Liver (tissue), 9 donors: ENCODE results near the gene CEBPG. TPM values are rescaled to one million over a fixed set of nuclear protein-coding genes. Genes with fewer than 3 reads are reported as not detected.
A peak's percentile ranks its signal among the peaks of the same experiment; 100 is the strongest.

Experiments used
- DNase-seq: peaks from one replicate; pipeline ENCODE4 v3.0.0-alpha.2; 2017; ENCODE audit warnings: low spot score
- H3K27ac ChIP-seq, 2 donors: one replicate each; pipeline ENCODE4 v1.7.0; 2013; ENCODE audit warnings: inconsistent platforms in 2 of 2, low read length in 2 of 2, control low read depth in 1 of 2, low read depth in 1 of 2, mild to moderate bottlenecking in 1 of 2
- H3K27me3 ChIP-seq, 4 donors: one replicate each; pipeline versions ENCODE4 v1.6.1 to v1.7.0; 2013; ENCODE audit warnings: low read length in 3 of 4, inconsistent platforms in 1 of 4, mild to moderate bottlenecking in 1 of 4, moderate library complexity in 1 of 4; ENCODE audit not compliant: control insufficient read depth in 4 of 4, insufficient read depth in 4 of 4
- H3K36me3 ChIP-seq, 4 donors: one replicate each; pipeline versions ENCODE4 v1.6.1 to v1.7.0; 2013; ENCODE audit warnings: low read length in 3 of 4, mild to moderate bottlenecking in 3 of 4, low read depth in 1 of 4, moderate library complexity in 1 of 4; ENCODE audit not compliant: control insufficient read depth in 4 of 4, insufficient read depth in 3 of 4
- H3K4me1 ChIP-seq, 4 donors: one replicate each; pipeline versions ENCODE4 v1.6.1 to v1.7.0; 2013; ENCODE audit warnings: low read length in 3 of 4, mild to moderate bottlenecking in 3 of 4, moderate library complexity in 1 of 4; ENCODE audit not compliant: control insufficient read depth in 4 of 4, insufficient read depth in 4 of 4
- H3K4me3 ChIP-seq, 3 donors: one replicate each; pipeline versions ENCODE4 v1.6.1 to v1.7.0; 2013; ENCODE audit warnings: low read length in 3 of 3, control low read depth in 1 of 3, low read depth in 1 of 3, mild to moderate bottlenecking in 1 of 3
- H3K9ac ChIP-seq, 2 donors: one replicate each; pipeline ENCODE4 v1.7.0; 2013; ENCODE audit warnings: low read length in 2 of 2, mild to moderate bottlenecking in 2 of 2, moderate library complexity in 2 of 2, control low read depth in 1 of 2, low read depth in 1 of 2
- H3K9me3 ChIP-seq, 4 donors: one replicate each; pipeline versions ENCODE4 v1.6.1 to v1.7.0; 2013; ENCODE audit warnings: low read length in 3 of 4; ENCODE audit not compliant: control insufficient read depth in 4 of 4
- EGR1 ChIP-seq, 2 donors: IDR thresholded peaks; 2 replicates each; pipeline ENCODE4 v1.6.1; 2016 to 2018; ENCODE audit warnings: antibody characterized with exemption in 2 of 2, low read depth in 2 of 2
- FOXA1 ChIP-seq: IDR thresholded peaks from 2 replicates; pipeline ENCODE4 v1.6.1; 2016; ENCODE audit warnings: antibody characterized with exemption
- GABPA ChIP-seq, 2 donors: IDR thresholded peaks in 1 of 2; conservative IDR thresholded peaks in 1 of 2; 2 replicates each; pipeline ENCODE4 v1.6.1; 2016; ENCODE audit warnings: antibody characterized with exemption in 2 of 2, mild to moderate bottlenecking in 1 of 2, moderate library complexity in 1 of 2
- HNF4A ChIP-seq, 2 donors: conservative IDR thresholded peaks; 2 replicates each; pipeline ENCODE4 v1.6.1; 2016; ENCODE audit warnings: antibody characterized with exemption in 2 of 2, mild to moderate bottlenecking in 2 of 2
- HNF4G ChIP-seq: IDR thresholded peaks from 2 replicates; pipeline ENCODE4 v1.6.1; 2016; ENCODE audit warnings: antibody characterized with exemption
- JUND ChIP-seq, 2 donors: IDR thresholded peaks; 2 replicates each; pipeline ENCODE4 v1.6.1; 2016; ENCODE audit warnings: antibody characterized with exemption in 2 of 2
- NR2F2 ChIP-seq: IDR thresholded peaks from 2 replicates; pipeline ENCODE4 v1.6.1; 2016; ENCODE audit warnings: antibody characterized with exemption
- RAD21 ChIP-seq, 2 donors: IDR thresholded peaks; 2 replicates each; pipeline ENCODE4 v1.6.1; 2016; ENCODE audit warnings: antibody characterized with exemption in 2 of 2, mild to moderate bottlenecking in 2 of 2
- RXRA ChIP-seq, 2 donors: IDR thresholded peaks; 2 replicates each; pipeline ENCODE4 v1.6.1; 2017 to 2018; ENCODE audit warnings: antibody characterized with exemption in 2 of 2, mild to moderate bottlenecking in 1 of 2
- SP1 ChIP-seq: IDR thresholded peaks from 2 replicates; pipeline ENCODE4 v1.6.1; 2018; ENCODE audit warnings: antibody characterized with exemption, mild to moderate bottlenecking
- TAF1 ChIP-seq: conservative IDR thresholded peaks from 2 replicates; pipeline ENCODE4 v1.6.1; 2016; ENCODE audit warnings: antibody characterized with exemption, mild to moderate bottlenecking
- WGBS: extraction: QIAGEN DNeasy Blood & Tissue Kit; methylation state at CpG from one replicate; pipeline ENCODE4 v1.1.7; 2013; 5-methylcytosine and 5-hydroxymethylcytosine counted together
- polyA plus RNA-seq, 2 donors: library from polyadenylated mRNA; stranded (reverse) in 1 of 2; unstranded in 1 of 2; fragments of 200-250 nt in 1 of 2; fragments of >200 nt in 1 of 2; fragmentation: Nextera tagmentation in 1 of 2; extraction: Ambion mirVana in 1 of 2; gene quantifications; one replicate each; pipeline versions ENCODE4 v1.2.1 to v1.2.3, GENCODE V29; 2013 to 2015
- total RNA-seq, 2 donors: library from RNA; depleted of rRNA; stranded (reverse); fragments of >200 nt; gene quantifications; one replicate each; pipeline ENCODE4 v1.2.3, GENCODE V29; 2014
- TF ChIP-seq, protein P1 (sequence below): IDR thresholded peaks from 2 replicates; pipeline ENCODE4 v1.6.1; 2016; ENCODE audit warnings: antibody characterized with exemption, mild to moderate bottlenecking
- TF ChIP-seq, protein P2 (sequence below): IDR thresholded peaks from 2 replicates; pipeline ENCODE4 v1.6.1; 2016; ENCODE audit warnings: antibody characterized with exemption
- TF ChIP-seq, protein P3 (sequence below): IDR thresholded peaks from 2 replicates; pipeline ENCODE4 v1.6.1; 2016; ENCODE audit warnings: antibody characterized with exemption
- donor health status: healthy.
- donor health status: healthy.
- donor health status: healthy.
- donor health status: healthy.
- donor health status: healthy.

Gene CEBPG
- total and polyA plus RNA-seq, 4 donors = 16.9 to 36.1 (median 24.2) TPM

DNA sequence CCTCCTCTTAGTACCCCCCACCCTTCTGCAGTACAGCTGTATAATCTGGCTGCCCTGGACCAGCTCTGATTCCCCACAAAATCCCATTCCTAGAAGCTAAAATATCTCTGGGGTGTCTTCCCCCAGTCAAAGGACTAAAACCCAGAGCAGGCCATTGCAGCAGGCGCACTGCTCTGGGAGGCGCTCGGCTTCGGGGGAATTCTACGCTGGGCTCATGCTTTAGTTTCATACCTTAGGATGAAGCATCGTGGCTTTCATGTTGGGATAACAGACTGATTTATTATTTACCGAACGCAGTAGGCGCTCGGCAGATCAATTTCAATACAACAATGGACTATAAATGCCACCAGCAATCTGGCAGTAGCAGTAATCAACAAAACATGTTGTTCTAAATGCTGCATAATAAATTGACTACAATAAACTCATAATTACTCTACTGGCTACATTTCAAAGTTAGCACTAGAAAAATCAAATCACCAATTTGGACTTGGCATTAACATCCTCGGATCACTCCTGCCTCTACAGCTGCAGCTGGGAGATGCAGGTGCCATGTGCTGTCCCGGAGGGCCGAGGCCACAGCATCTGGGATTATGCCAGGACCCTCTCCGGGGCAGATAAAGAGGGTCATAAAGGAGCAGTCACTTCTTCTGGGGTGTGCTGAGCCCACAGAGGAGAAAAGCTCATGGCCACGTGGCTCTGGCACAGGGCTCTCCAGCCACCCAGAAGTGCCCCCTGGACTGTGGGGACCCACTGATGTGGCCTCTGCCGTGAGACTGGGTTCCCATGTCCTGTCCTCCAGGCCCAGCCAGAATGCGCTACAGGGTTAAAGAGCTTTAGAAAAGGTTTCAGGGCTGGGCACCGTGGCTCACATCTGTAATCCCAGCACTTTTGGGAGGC lies 35.3 kb downstream of the CEBPG start:
- WGBS = 76% methylated on average over 18 of the region's 18 CpGs
- TF ChIP-seq HNF4G (no peak), SP1 (no peak), JUND (IDR thresholded peaks at IDR 0.05) (no peak)
- TF ChIP-seq, protein P1, sequence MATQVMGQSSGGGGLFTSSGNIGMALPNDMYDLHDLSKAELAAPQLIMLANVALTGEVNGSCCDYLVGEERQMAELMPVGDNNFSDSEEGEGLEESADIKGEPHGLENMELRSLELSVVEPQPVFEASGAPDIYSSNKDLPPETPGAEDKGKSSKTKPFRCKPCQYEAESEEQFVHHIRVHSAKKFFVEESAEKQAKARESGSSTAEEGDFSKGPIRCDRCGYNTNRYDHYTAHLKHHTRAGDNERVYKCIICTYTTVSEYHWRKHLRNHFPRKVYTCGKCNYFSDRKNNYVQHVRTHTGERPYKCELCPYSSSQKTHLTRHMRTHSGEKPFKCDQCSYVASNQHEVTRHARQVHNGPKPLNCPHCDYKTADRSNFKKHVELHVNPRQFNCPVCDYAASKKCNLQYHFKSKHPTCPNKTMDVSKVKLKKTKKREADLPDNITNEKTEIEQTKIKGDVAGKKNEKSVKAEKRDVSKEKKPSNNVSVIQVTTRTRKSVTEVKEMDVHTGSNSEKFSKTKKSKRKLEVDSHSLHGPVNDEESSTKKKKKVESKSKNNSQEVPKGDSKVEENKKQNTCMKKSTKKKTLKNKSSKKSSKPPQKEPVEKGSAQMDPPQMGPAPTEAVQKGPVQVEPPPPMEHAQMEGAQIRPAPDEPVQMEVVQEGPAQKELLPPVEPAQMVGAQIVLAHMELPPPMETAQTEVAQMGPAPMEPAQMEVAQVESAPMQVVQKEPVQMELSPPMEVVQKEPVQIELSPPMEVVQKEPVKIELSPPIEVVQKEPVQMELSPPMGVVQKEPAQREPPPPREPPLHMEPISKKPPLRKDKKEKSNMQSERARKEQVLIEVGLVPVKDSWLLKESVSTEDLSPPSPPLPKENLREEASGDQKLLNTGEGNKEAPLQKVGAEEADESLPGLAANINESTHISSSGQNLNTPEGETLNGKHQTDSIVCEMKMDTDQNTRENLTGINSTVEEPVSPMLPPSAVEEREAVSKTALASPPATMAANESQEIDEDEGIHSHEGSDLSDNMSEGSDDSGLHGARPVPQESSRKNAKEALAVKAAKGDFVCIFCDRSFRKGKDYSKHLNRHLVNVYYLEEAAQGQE = no peak
- TF ChIP-seq, protein P2, sequence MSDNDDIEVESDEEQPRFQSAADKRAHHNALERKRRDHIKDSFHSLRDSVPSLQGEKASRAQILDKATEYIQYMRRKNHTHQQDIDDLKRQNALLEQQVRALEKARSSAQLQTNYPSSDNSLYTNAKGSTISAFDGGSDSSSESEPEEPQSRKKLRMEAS = no peak
- TF ChIP-seq, protein P3, sequence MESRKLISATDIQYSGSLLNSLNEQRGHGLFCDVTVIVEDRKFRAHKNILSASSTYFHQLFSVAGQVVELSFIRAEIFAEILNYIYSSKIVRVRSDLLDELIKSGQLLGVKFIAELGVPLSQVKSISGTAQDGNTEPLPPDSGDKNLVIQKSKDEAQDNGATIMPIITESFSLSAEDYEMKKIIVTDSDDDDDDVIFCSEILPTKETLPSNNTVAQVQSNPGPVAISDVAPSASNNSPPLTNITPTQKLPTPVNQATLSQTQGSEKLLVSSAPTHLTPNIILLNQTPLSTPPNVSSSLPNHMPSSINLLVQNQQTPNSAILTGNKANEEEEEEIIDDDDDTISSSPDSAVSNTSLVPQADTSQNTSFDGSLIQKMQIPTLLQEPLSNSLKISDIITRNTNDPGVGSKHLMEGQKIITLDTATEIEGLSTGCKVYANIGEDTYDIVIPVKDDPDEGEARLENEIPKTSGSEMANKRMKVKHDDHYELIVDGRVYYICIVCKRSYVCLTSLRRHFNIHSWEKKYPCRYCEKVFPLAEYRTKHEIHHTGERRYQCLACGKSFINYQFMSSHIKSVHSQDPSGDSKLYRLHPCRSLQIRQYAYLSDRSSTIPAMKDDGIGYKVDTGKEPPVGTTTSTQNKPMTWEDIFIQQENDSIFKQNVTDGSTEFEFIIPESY = no peak
- no peak overlapping the region for H3K9ac ChIP-seq
- H3K27me3 ChIP-seq = no peaks in the 10 kb centered on the region
- peaks cover 0 to 4% (median 0%) of the 10 kb centered on the region in 4 donors for H3K36me3 ChIP-seq
- no peak for DNase-seq
- H3K27ac ChIP-seq = no peak overlapping the region
- H3K4me3 ChIP-seq = no peak overlapping the region
- H3K9me3 ChIP-seq = no peaks in the 10 kb centered on the region
- peaks cover 17 to 55% (median 34%) of the 10 kb centered on the region in 4 donors for H3K4me1 ChIP-seq

DNA sequence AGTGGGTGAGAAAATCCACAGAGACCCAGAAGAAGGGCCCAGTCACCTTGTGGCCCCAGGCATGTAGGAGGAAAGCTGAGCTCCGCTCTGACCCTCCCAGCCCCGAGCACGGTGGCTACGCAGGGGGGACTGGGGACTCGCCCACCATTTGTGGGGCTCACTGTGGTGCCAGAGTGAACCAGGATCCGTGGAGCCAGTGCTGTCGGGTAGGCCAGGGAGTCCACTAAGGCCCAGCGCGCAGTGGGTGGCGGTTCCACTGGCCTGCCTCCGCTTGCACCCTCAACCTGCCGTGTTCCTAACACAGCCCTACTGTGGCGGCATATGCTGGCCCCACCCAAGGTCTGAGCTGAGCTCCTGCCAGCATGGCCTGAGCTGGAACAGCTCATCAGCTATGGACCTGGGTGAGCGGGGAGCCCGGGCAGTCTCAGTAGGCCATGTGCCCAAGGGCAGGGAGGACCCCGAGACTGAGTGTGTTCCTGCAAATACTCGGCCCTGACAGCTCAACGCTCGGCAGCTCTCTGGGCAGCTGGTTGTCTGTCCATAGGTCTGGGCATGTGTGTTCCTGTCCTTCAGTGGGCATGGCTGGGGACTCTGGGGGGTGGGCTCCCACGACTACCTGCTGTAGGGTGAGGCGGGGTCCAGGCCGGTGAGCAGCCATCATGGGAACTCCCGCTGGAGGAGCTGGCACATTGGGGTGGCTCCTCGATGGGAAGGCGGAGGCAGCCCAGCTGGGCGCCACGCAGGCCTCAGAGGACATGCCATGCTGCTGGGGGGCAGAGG lies 36.6 kb downstream of the CEBPG start:
- no peak overlapping the region for H3K9ac ChIP-seq
- H3K9me3 ChIP-seq = no peaks in the 10 kb centered on the region
- peaks cover 0 to 4% (median 0%) of the 10 kb centered on the region in 4 donors for H3K36me3 ChIP-seq
- H3K4me1 ChIP-seq = peaks cover 7 to 41% (median 25%) of the 10 kb centered on the region in 4 donors
- peak overlapping the region; percentile 28 to 38 for H3K27ac ChIP-seq
- H3K27me3 ChIP-seq = no peaks in the 10 kb centered on the region
- no peak overlapping the region for H3K4me3 ChIP-seq
- 92% methylated on average over 27 of the region's 27 CpGs for whole genome bisulfite sequencing
- no peak for DNase-seq
- no peak for TF ChIP-seq RXRA (IDR thresholded peaks at IDR 0.05)
- no peak for TF ChIP-seq NR2F2

DNA sequence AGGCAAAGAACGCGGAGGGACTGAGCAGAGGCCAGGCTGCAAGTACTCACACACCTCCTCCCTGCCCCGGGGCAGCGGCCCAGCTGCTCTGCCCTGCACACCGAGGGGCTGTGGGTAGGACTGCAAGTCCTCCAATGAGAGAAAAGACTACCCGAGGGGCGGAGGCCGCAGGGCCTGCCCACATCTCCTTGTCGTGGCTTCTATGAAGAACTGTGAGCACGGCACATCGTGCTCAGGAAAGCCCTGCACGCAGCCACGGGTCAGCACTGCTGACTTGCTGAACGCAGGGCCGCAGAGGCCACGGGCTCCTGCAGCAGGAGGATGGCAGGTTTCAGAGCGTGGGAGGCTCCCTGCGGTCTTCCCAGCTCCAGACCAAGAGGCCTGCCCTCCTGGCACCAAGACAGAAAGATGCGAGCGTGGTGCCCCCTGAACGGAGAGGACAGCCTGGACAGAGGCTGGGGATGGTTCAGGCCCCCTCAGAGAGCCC lies 37.4 kb downstream of the CEBPG start:
- Histone ChIP-seq H3K36me3 (peaks cover 0 to 4% (median 2%) of the 10 kb centered on the region in 4 donors), H3K9ac (no peak overlapping the region), H3K4me3 (no peak overlapping the region), H3K9me3 (no peaks in the 10 kb centered on the region), H3K27me3 (no peaks in the 10 kb centered on the region), H3K27ac (peak overlapping the region; percentile 28 to 38), H3K4me1 (peaks cover 5 to 33% (median 20%) of the 10 kb centered on the region in 4 donors)
- no peak for DNase-seq
- WGBS = 52% methylated on average over 21 of the region's 21 CpGs
- TF ChIP-seq GABPA (IDR thresholded peaks at IDR 0.05 in 1 of 2, conservative IDR thresholded peaks at IDR 0.05 in 1 of 2) (no peak), NR2F2 (no peak), FOXA1 (no peak), HNF4A (conservative IDR thresholded peaks at IDR 0.05) (peak in 1 of 2 donors; percentile 20), RXRA (IDR thresholded peaks at IDR 0.05) (peak in 1 of 2 donors; percentile 27), SP1 (no peak), TAF1 (no peak), RAD21 (IDR thresholded peaks at IDR 0.05) (no peak), EGR1 (IDR thresholded peaks at IDR 0.05; ENCODE audit: low read depth in 2 of 2) (no peak)
- TF ChIP-seq, protein P2 = no peak
